GM21515 (cell line): ENCODE measurements around the gene CUEDC1.

ENCODE experiments used
- ATAC-seq: cut with Tn5 transposase; IDR thresholded peaks from one replicate; pipeline ENCODE4 v1.9.1; 2021; ENCODE audit not compliant: unreplicated experiment

The CUEDC1 gene

GRCh38 chr17:57881143-57881542 lies 74.1 kb downstream of the CUEDC1 start:
- no peak for ATAC-seq

- no peak for ATAC-seq
Observed at GRCh38 chr17:57880086-57880456, 75.1 kb downstream of the CUEDC1 start.

- no peak for ATAC-seq
Observed at GRCh38 chr17:57879437-57880085, 75.7 kb downstream of the CUEDC1 start.

GRCh38 chr17:57877803-57878377 lies 77.3 kb downstream of the CUEDC1 start:
- no peak for ATAC-seq

GRCh38 chr17:57876866-57877237 lies 78.4 kb downstream of the CUEDC1 start:
- no peak for ATAC-seq

GRCh38 chr17:57876023-57876865 lies 79.0 kb downstream of the CUEDC1 start:
- no peak for ATAC-seq

- ATAC-seq, result no peak
Observed at GRCh38 chr17:57875290-57876022, 79.8 kb downstream of the CUEDC1 start.

- ATAC-seq, result no peak
Observed at GRCh38 chr17:57874434-57875289, 80.5 kb downstream of the CUEDC1 start.

- ATAC-seq, result no peak
Observed at GRCh38 chr17:57874058-57874419, 81.2 kb downstream of the CUEDC1 start.

GRCh38 chr17:57873261-57874057 lies 81.8 kb downstream of the CUEDC1 start:
- ATAC-seq, result no peak

- no peak for ATAC-seq
Observed at GRCh38 chr17:57872536-57872935, 82.7 kb downstream of the CUEDC1 start.

- no peak for ATAC-seq
Observed at GRCh38 chr17:57871863-57872262, 83.3 kb downstream of the CUEDC1 start.

- ATAC-seq, result no peak
Observed at GRCh38 chr17:57871155-57871554, 84.1 kb downstream of the CUEDC1 start.

GRCh38 chr17:57870283-57870635 lies 85.0 kb downstream of the CUEDC1 start:
- no peak for ATAC-seq

GRCh38 chr17:57869617-57870282 lies 85.5 kb downstream of the CUEDC1 start:
- ATAC-seq, result no peak

- no peak for ATAC-seq
Observed at GRCh38 chr17:57868910-57869616, 86.1 kb downstream of the CUEDC1 start.

- peak; percentile 63 for ATAC-seq
Observed at GRCh38 chr17:57868007-57868909, 87.0 kb downstream of the CUEDC1 start.

- ATAC-seq, result no peak
Observed at GRCh38 chr17:57867126-57867525, 88.1 kb downstream of the CUEDC1 start.
